ENCODE measurements around the gene GPR108.

GPR108 gene

DNA sequence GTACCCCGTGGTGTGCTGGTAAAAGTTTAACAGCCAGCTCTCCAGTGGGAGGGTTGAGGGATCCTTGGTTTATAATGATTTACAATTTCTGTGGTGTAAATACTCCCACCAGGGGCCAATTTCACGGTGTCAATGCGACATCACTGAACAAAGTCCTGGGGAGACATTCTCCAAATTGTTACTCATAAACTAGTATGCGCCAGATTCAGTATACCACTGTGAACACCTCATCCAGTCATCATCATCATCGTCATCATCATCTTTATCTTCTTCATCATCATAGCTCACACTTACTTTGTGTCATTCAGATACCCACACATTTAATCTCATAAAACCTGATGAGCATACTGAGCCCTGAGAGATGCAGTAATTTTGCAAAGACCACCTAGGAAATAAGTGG, 50.3 kb downstream of the GPR108 start:
- TF ChIP-seq, protein P1, sequence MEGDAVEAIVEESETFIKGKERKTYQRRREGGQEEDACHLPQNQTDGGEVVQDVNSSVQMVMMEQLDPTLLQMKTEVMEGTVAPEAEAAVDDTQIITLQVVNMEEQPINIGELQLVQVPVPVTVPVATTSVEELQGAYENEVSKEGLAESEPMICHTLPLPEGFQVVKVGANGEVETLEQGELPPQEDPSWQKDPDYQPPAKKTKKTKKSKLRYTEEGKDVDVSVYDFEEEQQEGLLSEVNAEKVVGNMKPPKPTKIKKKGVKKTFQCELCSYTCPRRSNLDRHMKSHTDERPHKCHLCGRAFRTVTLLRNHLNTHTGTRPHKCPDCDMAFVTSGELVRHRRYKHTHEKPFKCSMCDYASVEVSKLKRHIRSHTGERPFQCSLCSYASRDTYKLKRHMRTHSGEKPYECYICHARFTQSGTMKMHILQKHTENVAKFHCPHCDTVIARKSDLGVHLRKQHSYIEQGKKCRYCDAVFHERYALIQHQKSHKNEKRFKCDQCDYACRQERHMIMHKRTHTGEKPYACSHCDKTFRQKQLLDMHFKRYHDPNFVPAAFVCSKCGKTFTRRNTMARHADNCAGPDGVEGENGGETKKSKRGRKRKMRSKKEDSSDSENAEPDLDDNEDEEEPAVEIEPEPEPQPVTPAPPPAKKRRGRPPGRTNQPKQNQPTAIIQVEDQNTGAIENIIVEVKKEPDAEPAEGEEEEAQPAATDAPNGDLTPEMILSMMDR (IDR thresholded peaks at IDR 0.05; ENCODE audit: low read depth, low read length) = no peak
- H3K4me3 ChIP-seq (ENCODE audit: low read depth, low read length) = no peak overlapping the region

DNA sequence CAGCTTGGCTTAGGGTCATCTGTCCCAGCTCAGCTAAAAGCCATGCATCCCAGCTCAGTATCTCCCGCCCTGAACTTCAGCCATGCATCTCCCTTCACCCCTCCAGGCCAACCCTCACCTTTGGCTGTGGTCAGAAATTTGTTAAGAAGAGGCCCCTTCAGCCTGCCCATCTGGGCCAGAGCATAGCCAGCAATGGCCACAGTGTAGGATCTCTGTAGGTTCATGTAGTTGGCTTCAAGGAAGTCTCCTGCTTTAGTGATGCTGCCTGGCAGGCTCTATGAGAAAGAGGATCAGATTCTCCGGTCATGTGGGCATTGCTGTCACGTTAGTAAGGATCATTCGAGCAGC, 50.8 kb downstream of the GPR108 start:
- no peak overlapping the region for H3K4me3 ChIP-seq (ENCODE audit: low read depth, low read length)
- TF ChIP-seq, protein P1 (IDR thresholded peaks at IDR 0.05; ENCODE audit: low read depth, low read length) = no peak

DNA sequence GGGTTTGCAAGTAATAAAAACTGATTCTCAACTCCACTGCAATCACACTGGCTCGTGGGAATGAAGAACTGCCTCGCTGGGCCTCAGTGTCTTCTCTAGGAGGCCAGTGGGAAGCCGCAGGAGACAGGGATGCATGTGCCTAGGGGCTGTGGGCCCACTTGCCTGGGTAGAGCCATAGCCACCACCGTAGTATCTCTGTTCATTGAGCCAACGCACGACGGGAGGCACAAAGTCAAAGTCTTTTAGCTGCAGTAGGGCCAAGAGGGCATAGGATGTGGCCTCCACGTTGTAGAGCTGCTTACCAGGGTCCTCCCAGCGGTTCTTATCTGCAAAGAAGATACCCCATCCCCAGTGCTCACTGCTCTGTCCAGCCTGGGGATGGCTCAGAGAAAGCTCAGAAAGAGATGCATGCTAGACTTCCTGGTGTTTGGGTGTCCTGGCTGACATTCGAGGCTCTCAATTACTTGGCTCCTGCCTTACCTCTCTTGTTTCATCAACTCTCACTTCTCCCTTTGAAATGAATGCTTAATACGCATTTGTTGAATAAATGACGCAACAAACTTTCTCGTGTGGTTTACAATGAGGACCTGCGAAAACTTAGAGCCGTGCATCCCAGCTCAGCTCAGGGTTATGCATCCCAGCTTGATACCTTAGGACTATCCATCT, 51.3 kb downstream of the GPR108 start:
- no peak overlapping the region for H3K4me3 ChIP-seq (ENCODE audit: low read depth, low read length)
- TF ChIP-seq, protein P1 (IDR thresholded peaks at IDR 0.05; ENCODE audit: low read depth, low read length) = no peak

DNA sequence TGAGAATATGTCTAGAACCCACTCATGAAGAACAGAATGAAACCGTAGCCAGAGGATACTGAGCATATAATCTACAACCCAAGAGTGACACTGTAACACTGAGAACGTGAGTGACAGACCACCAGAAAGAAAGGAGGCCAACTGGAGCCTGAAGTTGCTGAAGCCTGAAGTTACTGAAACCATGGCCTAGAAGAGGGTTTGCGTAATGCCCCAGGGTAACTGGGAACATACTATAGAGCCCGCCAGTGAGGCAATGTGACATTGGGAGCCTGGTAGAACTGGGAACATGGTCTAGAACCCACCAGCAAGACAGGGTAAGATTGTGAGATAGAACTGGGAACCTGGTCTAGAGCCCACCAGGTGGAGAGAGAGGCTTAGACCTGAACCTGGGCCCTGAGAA, 51.9 kb downstream of the GPR108 start:
- no peak overlapping the region for H3K4me3 ChIP-seq (ENCODE audit: low read depth, low read length)
- TF ChIP-seq, protein P1 (IDR thresholded peaks at IDR 0.05; ENCODE audit: low read depth, low read length) = no peak

DNA sequence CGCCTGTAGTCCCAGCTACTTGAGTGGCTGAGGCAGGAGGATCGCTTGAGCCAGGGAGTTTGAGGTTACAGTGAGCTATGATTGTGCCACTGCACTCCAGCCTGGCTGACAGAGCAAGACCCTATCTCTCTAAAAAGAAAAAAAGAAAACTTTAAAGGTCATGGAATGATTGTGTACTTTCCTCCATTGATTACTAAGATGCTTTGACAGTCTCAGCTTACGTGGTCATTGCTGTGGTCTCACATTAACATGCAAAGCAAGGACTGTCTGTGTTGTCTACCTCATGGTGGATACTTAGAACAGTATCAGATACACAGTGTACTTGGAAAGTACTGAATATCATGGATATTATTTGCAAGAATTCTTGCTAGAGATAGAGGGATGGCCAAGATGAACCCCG, 53.4 kb downstream of the GPR108 start:
- TF ChIP-seq, protein P1 (IDR thresholded peaks at IDR 0.05; ENCODE audit: low read depth, low read length) = no peak
- H3K4me3 ChIP-seq (ENCODE audit: low read depth, low read length) = no peak overlapping the region

DNA sequence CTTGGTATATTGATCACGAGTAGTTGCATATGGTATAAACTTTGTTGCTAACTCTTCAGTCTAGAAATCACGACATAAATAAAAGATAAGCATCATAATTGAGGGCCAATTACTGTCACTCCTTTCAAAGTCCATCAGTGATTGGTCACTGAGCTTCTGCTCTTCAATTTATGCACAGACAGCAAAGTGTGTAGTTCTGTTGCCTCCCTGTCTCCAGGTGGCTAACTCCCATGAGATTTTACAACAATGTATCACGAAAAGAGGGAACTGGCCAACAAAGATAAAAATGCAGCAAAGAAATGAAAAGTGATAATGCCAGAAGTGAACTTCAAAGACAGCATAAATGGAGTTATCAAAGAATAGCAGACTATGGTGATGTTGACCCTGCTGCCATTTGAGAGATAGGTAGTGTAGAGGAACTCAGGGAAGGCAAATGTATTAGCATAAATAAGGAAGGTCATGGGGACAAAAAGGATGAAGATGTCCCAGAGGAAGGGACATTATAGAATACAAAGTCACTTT, 54.7 kb downstream of the GPR108 start:
- H3K4me3 ChIP-seq (ENCODE audit: low read depth, low read length) = no peak overlapping the region
- TF ChIP-seq, protein P1 (IDR thresholded peaks at IDR 0.05; ENCODE audit: low read depth, low read length) = no peak

DNA sequence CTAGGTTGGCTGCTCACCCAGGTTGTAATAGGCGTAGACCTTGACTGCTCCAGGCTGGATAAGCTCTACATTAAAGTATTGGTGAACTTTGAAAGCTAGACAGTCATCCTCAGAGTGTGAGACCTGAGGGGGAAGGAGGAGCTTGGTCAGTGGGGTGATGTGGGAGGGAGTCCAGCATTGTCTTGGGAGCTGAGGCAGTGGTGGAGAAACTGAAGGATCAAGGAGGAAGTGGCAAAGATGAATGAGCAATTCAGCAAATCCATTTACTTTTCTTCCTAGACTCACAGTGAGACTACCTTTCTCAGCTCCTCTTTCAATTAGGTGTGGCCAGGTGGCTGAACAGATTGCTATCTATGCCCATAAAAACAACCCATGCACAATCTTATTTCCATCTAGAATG, 57.2 kb downstream of the GPR108 start:
- TF ChIP-seq, protein P1 (IDR thresholded peaks at IDR 0.05; ENCODE audit: low read depth, low read length) = no peak
- no peak overlapping the region for H3K4me3 ChIP-seq (ENCODE audit: low read depth, low read length)
